Omental fat pad (tissue), 4 donors: ENCODE results near the gene SPART. TPM values are rescaled to one million over a fixed set of nuclear protein-coding genes. Genes with fewer than 3 reads are reported as not detected.

Experiments used
- ATAC-seq: fragments of 150-250 bp; one replicate; pipeline ENCODE4 v1.9.1; 2016; ENCODE audit warnings: mild to moderate bottlenecking, moderate library complexity; ENCODE audit not compliant: low FRiP score
- DNase-seq: peaks from one replicate; pipeline ENCODE4 v3.0.0-alpha.2; 2019; ENCODE audit warnings: low spot score
- total RNA-seq, 4 donors: library from RNA; depleted of rRNA; stranded (reverse); fragments of >200 nt; gene quantifications; one replicate each; pipeline ENCODE4 v1.1.0, GENCODE V29; 2016
- TF ChIP-seq, protein P1 (sequence below), 3 donors: fragments of 450-650 bp; IDR thresholded peaks; one replicate each; pipeline ENCODE4 v1.5.1; 2016 to 2017; ENCODE audit warnings: antibody characterized with exemption in 3 of 3, mild to moderate bottlenecking in 3 of 3, moderate library complexity in 2 of 3

Gene SPART
- total RNA-seq, 4 donors from 2014 or later, result 70.7 to 98.0 (median 73.6) TPM

DNA sequence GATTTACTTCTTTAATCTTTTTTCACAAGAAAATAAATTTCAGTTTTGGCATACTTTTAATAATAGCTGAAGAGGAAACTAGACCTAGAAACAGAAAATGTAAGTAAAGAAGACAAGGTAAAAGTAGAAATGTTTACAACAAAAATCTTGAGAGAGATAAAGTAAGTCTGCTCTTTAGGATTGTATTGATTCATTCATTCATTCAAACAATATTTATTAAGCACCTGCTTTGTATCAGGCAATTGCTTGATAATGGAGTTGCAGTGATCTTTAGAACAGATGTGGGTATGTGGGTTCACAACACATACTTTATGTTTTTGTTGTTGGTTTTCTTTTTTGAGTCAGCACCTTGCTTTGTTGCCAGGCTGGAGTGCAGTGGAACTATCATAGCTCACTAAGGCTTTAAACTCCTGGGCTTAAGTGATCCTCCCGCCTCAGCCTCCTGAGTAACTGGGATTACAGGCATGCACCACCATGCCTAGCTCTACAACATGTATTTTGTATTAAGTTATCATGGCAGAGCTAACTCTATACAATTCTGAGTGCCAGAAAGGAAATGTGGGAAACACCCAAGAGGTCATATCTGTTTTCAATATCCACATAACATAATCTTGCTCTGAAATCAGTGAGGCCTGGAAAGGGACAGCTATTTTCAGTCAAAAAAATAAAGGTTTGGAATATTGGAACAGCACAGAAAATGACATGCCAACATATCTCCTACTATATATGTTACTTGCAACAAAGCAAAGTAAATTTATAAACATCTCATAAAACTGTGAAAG, 8.8 kb upstream of the SPART start:
- ATAC-seq (no peak), DNase-seq (no peak)
- TF ChIP-seq, protein P1, sequence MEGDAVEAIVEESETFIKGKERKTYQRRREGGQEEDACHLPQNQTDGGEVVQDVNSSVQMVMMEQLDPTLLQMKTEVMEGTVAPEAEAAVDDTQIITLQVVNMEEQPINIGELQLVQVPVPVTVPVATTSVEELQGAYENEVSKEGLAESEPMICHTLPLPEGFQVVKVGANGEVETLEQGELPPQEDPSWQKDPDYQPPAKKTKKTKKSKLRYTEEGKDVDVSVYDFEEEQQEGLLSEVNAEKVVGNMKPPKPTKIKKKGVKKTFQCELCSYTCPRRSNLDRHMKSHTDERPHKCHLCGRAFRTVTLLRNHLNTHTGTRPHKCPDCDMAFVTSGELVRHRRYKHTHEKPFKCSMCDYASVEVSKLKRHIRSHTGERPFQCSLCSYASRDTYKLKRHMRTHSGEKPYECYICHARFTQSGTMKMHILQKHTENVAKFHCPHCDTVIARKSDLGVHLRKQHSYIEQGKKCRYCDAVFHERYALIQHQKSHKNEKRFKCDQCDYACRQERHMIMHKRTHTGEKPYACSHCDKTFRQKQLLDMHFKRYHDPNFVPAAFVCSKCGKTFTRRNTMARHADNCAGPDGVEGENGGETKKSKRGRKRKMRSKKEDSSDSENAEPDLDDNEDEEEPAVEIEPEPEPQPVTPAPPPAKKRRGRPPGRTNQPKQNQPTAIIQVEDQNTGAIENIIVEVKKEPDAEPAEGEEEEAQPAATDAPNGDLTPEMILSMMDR (IDR thresholded peaks at IDR 0.05), result no peak

DNA sequence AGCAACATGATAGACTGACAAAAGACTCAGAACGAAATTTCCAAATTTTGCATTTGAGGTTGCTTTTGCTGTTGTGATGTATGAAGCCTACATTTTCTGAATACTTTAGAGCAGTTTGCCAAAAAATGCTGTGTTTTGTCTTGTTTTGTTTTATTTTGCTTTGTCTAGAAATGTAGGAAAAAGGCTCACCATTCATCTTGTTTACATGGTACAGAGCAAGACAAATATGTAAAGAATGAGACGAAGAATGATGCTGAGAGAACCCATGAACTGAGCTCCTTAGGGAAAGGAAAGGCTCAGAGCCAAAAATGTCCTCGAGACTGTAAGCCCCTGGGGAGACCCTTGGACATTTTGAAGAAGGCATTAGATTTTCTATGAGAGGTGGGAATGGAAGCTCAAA, 6.8 kb upstream of the SPART start:
- DNase-seq (no peak), ATAC-seq (no peak)
- TF ChIP-seq, protein P1 (IDR thresholded peaks at IDR 0.05), result no peak

DNA sequence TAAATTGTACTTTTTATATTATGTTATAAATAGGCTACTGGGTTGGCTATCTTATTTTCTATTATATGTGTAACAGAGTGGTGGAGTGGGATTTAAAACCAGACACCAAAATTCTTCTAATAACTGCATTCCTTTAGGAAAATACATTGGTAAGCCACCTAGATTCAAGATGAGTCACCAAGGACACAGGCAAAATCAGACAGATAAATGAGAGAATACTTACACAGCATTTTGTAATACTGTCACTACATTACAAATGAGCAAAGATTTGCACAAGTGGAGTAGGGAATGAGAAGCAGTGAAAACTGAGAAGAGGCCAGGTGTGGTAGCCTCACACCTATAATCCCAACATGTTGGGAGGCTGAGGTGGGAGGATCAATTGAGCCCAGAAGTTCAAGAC, 6.2 kb upstream of the SPART start:
- DNase-seq, result no peak
- ATAC-seq, result no peak
- TF ChIP-seq, protein P1 (IDR thresholded peaks at IDR 0.05), result no peak

DNA sequence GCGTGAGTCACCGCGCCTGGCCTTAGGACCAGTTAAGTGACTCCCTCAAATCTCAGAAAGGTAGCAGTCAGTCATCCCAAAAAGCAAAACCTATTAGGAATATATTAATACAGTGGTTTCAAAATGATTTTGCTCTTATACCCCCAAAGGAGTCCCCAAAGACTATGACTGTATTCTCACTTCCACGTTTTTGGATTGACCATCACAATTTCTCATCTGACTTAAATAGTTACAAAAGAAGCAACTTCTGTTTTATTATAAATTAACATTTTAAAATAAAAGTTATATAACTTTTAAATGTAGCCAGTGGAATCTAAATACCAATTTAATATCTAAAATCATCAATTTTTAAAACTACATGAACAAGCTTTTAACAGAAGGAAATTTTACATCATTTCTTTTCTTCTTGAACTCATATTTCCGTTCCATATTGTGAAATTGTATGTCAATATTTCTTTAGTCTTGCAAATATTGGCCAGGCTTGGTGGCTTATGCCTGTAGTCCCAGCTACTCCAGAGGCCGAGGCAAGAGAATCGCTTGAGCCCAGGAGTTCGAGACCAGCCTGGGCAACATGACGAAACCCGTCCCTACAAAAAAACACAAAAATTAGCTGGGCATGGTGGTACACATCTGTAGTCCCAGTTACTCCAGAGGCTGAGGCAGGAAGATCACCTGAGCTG, 1.5 kb upstream of the SPART start:
- TF ChIP-seq, protein P1 (IDR thresholded peaks at IDR 0.05), result no peak
- ATAC-seq (no peak), DNase-seq (no peak)

DNA sequence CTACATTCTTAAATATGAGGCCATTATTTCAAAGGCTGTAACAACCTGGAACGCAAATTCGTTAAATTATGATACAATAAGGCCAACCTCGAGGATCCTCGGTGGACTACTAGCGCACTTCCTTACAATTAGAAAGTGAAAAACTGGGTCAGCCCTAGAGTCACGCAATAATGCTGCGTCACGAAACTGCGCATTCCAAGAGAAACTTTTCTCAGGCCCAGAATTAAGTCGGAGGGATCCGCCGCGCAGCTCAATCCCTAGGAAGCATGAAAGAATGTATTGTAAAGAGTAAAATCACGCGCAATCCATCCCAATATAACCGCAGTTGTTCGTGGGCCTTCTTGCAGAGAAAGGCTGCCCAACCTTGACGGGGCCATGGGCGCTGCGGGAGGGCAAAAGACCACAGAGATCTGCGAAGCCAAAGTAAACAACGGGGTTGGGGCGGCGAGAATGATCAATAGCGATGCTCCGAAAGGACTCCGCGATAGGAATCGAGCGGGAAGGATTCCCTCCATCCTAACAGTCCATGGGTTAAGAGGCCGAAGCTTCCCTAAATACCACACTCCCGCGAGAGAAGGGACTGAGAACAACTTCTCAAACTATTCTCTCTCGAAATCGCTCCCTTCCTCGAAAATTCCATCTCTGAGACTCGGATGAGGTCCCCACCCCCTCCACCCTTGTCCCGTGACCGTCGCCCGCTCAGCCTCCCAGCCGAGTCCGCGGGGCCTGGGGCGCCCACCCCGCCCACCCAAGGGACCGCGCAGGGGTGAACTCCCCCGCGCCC, 564 bp downstream of the SPART start:
- DNase-seq, result peak; percentile 42
- TF ChIP-seq, protein P1 (IDR thresholded peaks at IDR 0.05), result no peak

DNA sequence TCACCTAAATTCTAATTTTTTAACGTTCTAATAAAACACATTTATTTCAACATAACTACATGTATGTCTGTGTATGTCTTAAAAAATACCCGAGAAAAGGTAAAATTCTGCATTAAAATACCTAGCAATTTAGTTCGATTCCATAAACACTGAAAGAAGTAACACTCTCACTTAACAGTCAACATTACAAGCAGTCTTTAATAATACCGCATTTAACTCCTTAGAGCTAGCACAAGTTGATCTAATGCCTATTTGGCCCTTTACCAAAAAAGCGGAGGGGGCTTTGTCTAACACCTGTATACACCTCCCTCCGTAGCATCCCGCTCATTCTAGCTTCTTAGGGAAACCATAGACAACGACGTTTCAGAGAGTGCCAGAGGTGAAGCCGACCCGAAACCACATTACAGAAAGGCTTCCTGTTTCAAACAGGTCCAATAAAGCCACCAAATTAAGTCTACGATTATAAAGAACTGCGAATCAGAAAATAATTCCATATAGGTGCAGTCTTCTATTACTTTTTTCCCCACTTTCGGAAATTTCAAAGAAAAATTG, 1.2 kb downstream of the SPART start:
- TF ChIP-seq, protein P1 (IDR thresholded peaks at IDR 0.05), result no peak
- no peak for DNase-seq
- ATAC-seq, result no peak

More for the DNA sequence above, 564 bp downstream of the SPART start:
- peak; percentile 72 for ATAC-seq
